Endothelial cell of umbilical vein (primary cell): Measurements from ENCODE around the gene NENF. TPM values are rescaled to one million over a fixed set of nuclear protein-coding genes. Genes with fewer than 3 reads are reported as not detected.

ENCODE experiments used
- BruUV-seq: library from RNA; stranded (reverse); fragments of 400-500 nt; replicated peaks from 2 replicates; lab custom pipeline; 2021; lab: Mats Ljungman, UMichigan
- CTCF ChIA-PET: fragments of 300-600, 350-600 bp; sonication (Branson Sonifier 250); formaldehyde crosslinking; loops from one replicate; lab custom pipeline; 2021; ENCODE audit warnings: antibody characterized with exemption, inconsistent platforms; lab: Charles Lee
- POLR2A ChIA-PET: fragments of 300-600, 350-600 bp; sonication (Branson Sonifier 250); formaldehyde crosslinking; loops from one replicate; lab custom pipeline; 2021; ENCODE audit warnings: antibody characterized with exemption, inconsistent platforms; lab: Charles Lee
- DNase-seq: peaks from one replicate; pipeline ENCODE4 v3.0.0-alpha.2; 2011; ENCODE audit warnings: low read depth, low spot score
- FAIRE-seq: peaks from 2 replicates; lab custom pipeline; 2011; peaks lifted over from hg19 to GRCh38; lab: Jason Lieb, UNC
- H2AFZ ChIP-seq: 2 replicates; pipeline ENCODE4 v1.6.0; 2012; ENCODE audit warnings: low read depth, low read length, control low read depth, inconsistent platforms
- H3K27ac ChIP-seq: 2 replicates; pipeline ENCODE4 v1.5.1; 2011; ENCODE audit warnings: low read depth, mild to moderate bottlenecking, control low read depth, low read length, moderate library complexity; ENCODE audit not compliant: insufficient read depth
- H3K27me3 ChIP-seq, 2 experiments: 2 replicates each; pipeline versions ENCODE4 v1.6.0 to v1.6.1; 2011; ENCODE audit warnings: low read length in 2 of 2, mixed read lengths in 1 of 2; ENCODE audit not compliant: control insufficient read depth in 2 of 2, insufficient read depth in 2 of 2
- H3K36me3 ChIP-seq, 2 experiments: 2 replicates in 1 of 2; 3 replicates in 1 of 2; pipeline ENCODE4 v1.5.1; 2011; ENCODE audit warnings: low read length in 2 of 2, mild to moderate bottlenecking in 1 of 2, moderate library complexity in 1 of 2; ENCODE audit not compliant: control insufficient read depth in 2 of 2, insufficient read depth in 2 of 2; ENCODE audit errors: extremely low read depth in 1 of 2
- H3K4me1 ChIP-seq: 3 replicates; pipeline ENCODE4 v1.5.1; 2011; ENCODE audit warnings: mild to moderate bottlenecking, low read length; ENCODE audit not compliant: control insufficient read depth, insufficient read depth; ENCODE audit errors: extremely low read depth
- H3K4me2 ChIP-seq: 2 replicates; pipeline ENCODE4 v1.6.1; 2011; ENCODE audit warnings: low read length, control low read depth, mixed read lengths; ENCODE audit not compliant: insufficient read depth
- H3K4me3 ChIP-seq, 3 experiments: fragments of 200-600 bp in 1 of 3; sonication (generic), shearing (Covaris generic) in 1 of 3; replicated peaks in 1 of 3; 2 replicates each; pipeline ENCODE4 v1.5.1; 2011 to 2016; ENCODE audit warnings: control low read depth in 3 of 3, low read length in 3 of 3, mild to moderate bottlenecking in 2 of 3, inconsistent platforms in 1 of 3, low read depth in 1 of 3, moderate library complexity in 1 of 3; ENCODE audit not compliant: insufficient read depth in 1 of 3
- H3K79me2 ChIP-seq: 2 replicates; pipeline ENCODE4 v1.6.0; 2012; ENCODE audit warnings: low read length, inconsistent platforms; ENCODE audit not compliant: control insufficient read depth, insufficient read depth
- H3K9ac ChIP-seq: replicated peaks from 2 replicates; pipeline ENCODE3; 2011; ENCODE audit warnings: low read length, control low read depth; ENCODE audit not compliant: insufficient read depth; ENCODE audit errors: extremely low read depth
- H3K9me1 ChIP-seq: replicated peaks from 3 replicates; pipeline ENCODE4 v1.6.0; 2011; ENCODE audit warnings: mild to moderate bottlenecking, low read length; ENCODE audit not compliant: control insufficient read depth, insufficient read depth; ENCODE audit errors: extremely low read depth
- H3K9me3 ChIP-seq: replicated peaks from 2 replicates; pipeline ENCODE4 v1.5.1; 2012; ENCODE audit warnings: low read length, inconsistent platforms; ENCODE audit not compliant: control insufficient read depth, insufficient read depth
- H4K20me1 ChIP-seq: replicated peaks from 2 replicates; pipeline ENCODE3; 2011; ENCODE audit warnings: mild to moderate bottlenecking, low read length; ENCODE audit not compliant: control insufficient read depth, insufficient read depth; ENCODE audit errors: extremely low read depth
- CTCF ChIP-seq, 2 donors: IDR thresholded peaks; 1 replicate in 1 of 2; 2 replicates in 1 of 2; pipeline ENCODE4 v1.5.1; 2011; ENCODE audit warnings: low read length in 2 of 2, mild to moderate bottlenecking in 2 of 2, moderate library complexity in 2 of 2, control low read depth in 1 of 2, inconsistent platforms in 1 of 2, low read depth in 1 of 2; ENCODE audit not compliant: insufficient read depth in 1 of 2; ENCODE audit errors: extremely low read depth in 1 of 2
- EZH2 ChIP-seq: IDR thresholded peaks from 2 replicates; pipeline ENCODE4 v1.6.1; 2012; ENCODE audit warnings: borderline replicate concordance, low read depth, mild to moderate bottlenecking, moderate library complexity, low read length, inconsistent platforms; ENCODE audit not compliant: severe bottlenecking
- FOS ChIP-seq: IDR thresholded peaks from 2 replicates; pipeline ENCODE4 v1.6.1; 2011; ENCODE audit warnings: mild to moderate bottlenecking, low read length, moderate library complexity, borderline replicate concordance; ENCODE audit not compliant: insufficient read depth
- GATA2 ChIP-seq: IDR thresholded peaks from 2 replicates; pipeline ENCODE4 v1.7.0; 2011; ENCODE audit warnings: low read depth, mild to moderate bottlenecking, moderate library complexity, mixed read lengths, low read length; ENCODE audit not compliant: insufficient read length, insufficient read depth
- JUN ChIP-seq: IDR thresholded peaks from 2 replicates; pipeline ENCODE4 v1.6.1; 2011; ENCODE audit warnings: borderline replicate concordance, low read depth; ENCODE audit not compliant: insufficient read length, insufficient read depth
- MYC ChIP-seq: IDR thresholded peaks from one replicate; pipeline ENCODE4 v1.6.1; 2011; ENCODE audit warnings: mild to moderate bottlenecking, low read depth, low read length
- POLR2A ChIP-seq: IDR thresholded peaks from 2 replicates; pipeline ENCODE4 v1.6.1; 2012; ENCODE audit warnings: low read depth, mild to moderate bottlenecking, control low read depth, low read length
- POLR2AphosphoS5 ChIP-seq: IDR thresholded peaks from 2 replicates; pipeline ENCODE4 v1.6.1; 2012; ENCODE audit warnings: low read depth, mild to moderate bottlenecking, control low read depth, low read length, moderate library complexity; ENCODE audit not compliant: insufficient read depth
- dilution Hi-C: fragments of 300-500 bp; cut with MboI; formaldehyde crosslinking; loops from one replicate; pipeline ENCODE4 v1.15.0; 2019; ENCODE audit warnings: low sequenced_read_pairs; ENCODE audit not compliant: extremely low pct_ligation_motif_present
- intact Hi-C: fragments of 100-400 bp; cut with micrococcal nuclease; formaldehyde crosslinking; loops from one replicate; pipeline ENCODE4 v1.10.0; 2022
- polyA plus RNA-seq, 4 experiments: library from polyadenylated mRNA; depleted of rRNA in 3 of 4; stranded (reverse) in 3 of 4; unstranded in 1 of 4; fragments of >200 nt; gene quantifications; 2 replicates each; pipeline versions ENCODE4 v1.2.1 to v1.2.3, GENCODE V29; 2011 to 2012; ENCODE audit warnings: missing spikeins in 1 of 4
- total RNA-seq: library from RNA; stranded (reverse); gene quantifications from 2 replicates; pipeline ENCODE4 v1.2.3, GENCODE V29; 2021
- TF ChIP-seq, protein P1 (sequence below): IDR thresholded peaks from 2 replicates; pipeline ENCODE4 v1.6.1; 2011; ENCODE audit not compliant: insufficient read depth, insufficient read length

The NENF gene
- total and polyA plus RNA-seq, 2 donors (not counting 3 experiments of a cell fraction or from before 2014, with no cell fraction given), result 19.8 to 23.0 TPM

DNA sequence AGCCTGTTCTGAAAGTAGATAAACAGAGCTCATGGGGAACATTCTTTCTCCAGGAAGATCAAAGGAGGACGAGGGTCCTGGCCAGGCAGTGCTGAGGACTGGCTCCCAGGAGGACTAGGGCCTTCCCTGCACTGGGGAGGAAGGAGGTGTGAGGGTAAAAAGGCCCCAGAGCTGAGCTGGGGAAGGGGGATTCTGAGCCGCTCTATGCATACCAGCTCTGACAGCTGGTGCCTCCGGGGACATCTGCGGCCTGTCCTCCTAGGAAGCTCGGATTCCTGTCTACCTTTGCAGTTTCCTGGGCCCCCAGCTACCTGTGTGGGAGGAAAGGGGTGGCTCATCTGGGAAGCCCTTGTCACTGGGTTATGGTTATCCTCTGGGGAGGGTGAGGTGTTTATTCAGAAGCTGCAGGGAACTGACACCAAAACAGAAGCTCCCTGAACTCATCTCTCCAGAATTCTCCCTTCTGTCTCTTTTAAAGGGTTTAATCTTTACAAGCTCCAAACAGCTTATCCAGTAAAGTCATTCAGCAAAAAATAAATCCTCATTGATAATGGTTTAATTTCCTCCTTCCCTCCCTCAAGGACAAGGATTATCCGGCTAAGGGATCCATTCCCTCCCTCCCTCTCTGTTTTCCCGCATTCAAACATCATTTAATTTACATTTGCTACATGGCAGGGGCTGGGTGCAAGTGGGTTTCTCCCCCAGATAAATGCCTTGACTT is 31.0 kb downstream of the NENF start:
- no peak for DNase-seq
- TF ChIP-seq JUN (no peak), POLR2AphosphoS5 (no peak), FOS (no peak), MYC (no peak), CTCF (IDR thresholded peaks at IDR 0.05; ENCODE audit: extremely low read depth in 1 of 2, insufficient read depth in 1 of 2, low read depth in 1 of 2, low read length in 2 of 2) (no peak), POLR2A (no peak), EZH2 (no peak), GATA2 (no peak)
- TF ChIP-seq, protein P1, sequence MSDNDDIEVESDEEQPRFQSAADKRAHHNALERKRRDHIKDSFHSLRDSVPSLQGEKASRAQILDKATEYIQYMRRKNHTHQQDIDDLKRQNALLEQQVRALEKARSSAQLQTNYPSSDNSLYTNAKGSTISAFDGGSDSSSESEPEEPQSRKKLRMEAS, result no peak
- no peaks in the 10 kb centered on the region for H3K79me2 ChIP-seq
- ChIA-PET CTCF (interaction anchor here (0.8 to 4.2 kb wide), 7 partner anchors 7 to 783 kb away, joined by 3 to 45 read pairs (median 3); no protein-coding TSS in a partner anchor), POLR2A (interaction anchor here (0.5 kb wide), 1 partner anchor 146 kb away, joined by 4 read pairs; no protein-coding TSS in a partner anchor)
- no peak overlapping the region for H3K4me2 ChIP-seq
- H3K27me3 ChIP-seq, result peaks cover 0 to 4% of the 10 kb centered on the region in 2 experiments
- H3K36me3 ChIP-seq, result no peaks in the 10 kb centered on the region
- H3K9me1 ChIP-seq, result no peaks in the 10 kb centered on the region
- no peak for FAIRE-seq
- H3K9ac ChIP-seq, result no peak overlapping the region
- H3K9me3 ChIP-seq, result no peaks in the 10 kb centered on the region
- H4K20me1 ChIP-seq, result no peaks in the 10 kb centered on the region
- H3K27ac ChIP-seq, result no peak overlapping the region
- intact Hi-C loops, result no loop called here
- H3K4me1 ChIP-seq, result no peaks in the 10 kb centered on the region
- dilution Hi-C loops, result no loop called here
- BruUV-seq, result no TSS peak
- no peak overlapping the region for H2AFZ ChIP-seq
- no peak overlapping the region for H3K4me3 ChIP-seq
